ENCODE data around the gene PSMD9. TPM values are rescaled to one million over a fixed set of nuclear protein-coding genes. Genes with fewer than 3 reads are reported as not detected.

PSMD9 gene
- polyA plus RNA-seq, 1 donor, result 55.2 TPM

- no peak overlapping the region for H3K4me3 ChIP-seq (ENCODE audit: low read length)
- no peaks in the 10 kb centered on the region for H3K9me3 ChIP-seq (ENCODE audit: control insufficient read depth, low read depth, low read length)
- H3K27me3 ChIP-seq (ENCODE audit: control insufficient read depth, insufficient read depth, low read length), result no peaks in the 10 kb centered on the region
- no peaks in the 10 kb centered on the region for H3K36me3 ChIP-seq (ENCODE audit: control insufficient read depth, insufficient read depth, low read length)
- H3K4me1 ChIP-seq (ENCODE audit: control insufficient read depth, insufficient read depth, low read length), result no peaks in the 10 kb centered on the region
- H3K27ac ChIP-seq (ENCODE audit: low read length), result no peak overlapping the region
- no CpG with 5 or more reads among the region's 17 CpGs for WGBS (ENCODE audit: insufficient coverage, low lambda C conversion rate)
- no peak for DNase-seq
These were observed 45.1 kb downstream of the PSMD9 start for GRCh38 chr12:121933522-121934308.

- Histone ChIP-seq H3K27ac (ENCODE audit: low read length) (no peak overlapping the region), H3K9me3 (ENCODE audit: control insufficient read depth, low read depth, low read length) (no peaks in the 10 kb centered on the region), H3K27me3 (ENCODE audit: control insufficient read depth, insufficient read depth, low read length) (no peaks in the 10 kb centered on the region), H3K4me3 (ENCODE audit: low read length) (no peak overlapping the region), H3K36me3 (ENCODE audit: control insufficient read depth, insufficient read depth, low read length) (no peaks in the 10 kb centered on the region), H3K4me1 (ENCODE audit: control insufficient read depth, insufficient read depth, low read length) (no peaks in the 10 kb centered on the region)
- no peak for DNase-seq
- WGBS (ENCODE audit: insufficient coverage, low lambda C conversion rate), result no CpG with 5 or more reads among the region's 2 CpGs
These were observed 45.7 kb downstream of the PSMD9 start for GRCh38 chr12:121934309-121934664.

- DNase-seq, result no peak
- H3K9me3 ChIP-seq (ENCODE audit: control insufficient read depth, low read depth, low read length), result no peaks in the 10 kb centered on the region
- H3K27ac ChIP-seq (ENCODE audit: low read length), result no peak overlapping the region
- no peaks in the 10 kb centered on the region for H3K4me1 ChIP-seq (ENCODE audit: control insufficient read depth, insufficient read depth, low read length)
- no peak overlapping the region for H3K4me3 ChIP-seq (ENCODE audit: low read length)
- no peaks in the 10 kb centered on the region for H3K27me3 ChIP-seq (ENCODE audit: control insufficient read depth, insufficient read depth, low read length)
- WGBS (ENCODE audit: insufficient coverage, low lambda C conversion rate), result 100% methylated on average over 2 of the region's 7 CpGs
- no peaks in the 10 kb centered on the region for H3K36me3 ChIP-seq (ENCODE audit: control insufficient read depth, insufficient read depth, low read length)
These were observed 49.1 kb downstream of the PSMD9 start for GRCh38 chr12:121937654-121938053.

GRCh38 chr12:121939186-121939585, 50.6 kb downstream of the PSMD9 start:
- peak; percentile 46 to 68 for DNase-seq
- H3K27me3 ChIP-seq (ENCODE audit: control insufficient read depth, insufficient read depth, low read length), result no peaks in the 10 kb centered on the region
- no CpG with 5 or more reads among the region's 7 CpGs for WGBS (ENCODE audit: insufficient coverage, low lambda C conversion rate)
- no peaks in the 10 kb centered on the region for H3K9me3 ChIP-seq (ENCODE audit: control insufficient read depth, low read depth, low read length)
- no peaks in the 10 kb centered on the region for H3K36me3 ChIP-seq (ENCODE audit: control insufficient read depth, insufficient read depth, low read length)
- no peak overlapping the region for H3K4me3 ChIP-seq (ENCODE audit: low read length)
- H3K4me1 ChIP-seq (ENCODE audit: control insufficient read depth, insufficient read depth, low read length), result no peaks in the 10 kb centered on the region
- no peak overlapping the region for H3K27ac ChIP-seq (ENCODE audit: low read length)

GRCh38 chr12:121939992-121940766, 51.6 kb downstream of the PSMD9 start:
- no peak for DNase-seq
- no peaks in the 10 kb centered on the region for H3K4me1 ChIP-seq (ENCODE audit: control insufficient read depth, insufficient read depth, low read length)
- H3K4me3 ChIP-seq (ENCODE audit: low read length), result no peak overlapping the region
- no peaks in the 10 kb centered on the region for H3K27me3 ChIP-seq (ENCODE audit: control insufficient read depth, insufficient read depth, low read length)
- no peaks in the 10 kb centered on the region for H3K36me3 ChIP-seq (ENCODE audit: control insufficient read depth, insufficient read depth, low read length)
- H3K9me3 ChIP-seq (ENCODE audit: control insufficient read depth, low read depth, low read length), result no peaks in the 10 kb centered on the region
- 86% methylated on average over 1 of the region's 4 CpGs for WGBS (ENCODE audit: insufficient coverage, low lambda C conversion rate)
- H3K27ac ChIP-seq (ENCODE audit: low read length), result no peak overlapping the region

GRCh38 chr12:121942145-121942718, 53.6 kb downstream of the PSMD9 start:
- 100% methylated on average over 2 of the region's 15 CpGs for WGBS (ENCODE audit: insufficient coverage, low lambda C conversion rate)
- no peak for DNase-seq

GRCh38 chr12:121943926-121944325, 55.3 kb downstream of the PSMD9 start:
- H3K4me3 ChIP-seq (ENCODE audit: low read length), result no peak overlapping the region
- no peak for DNase-seq
- no peak overlapping the region for H3K27ac ChIP-seq (ENCODE audit: low read length)
- H3K36me3 ChIP-seq (ENCODE audit: control insufficient read depth, insufficient read depth, low read length), result no peaks in the 10 kb centered on the region
- no peaks in the 10 kb centered on the region for H3K27me3 ChIP-seq (ENCODE audit: control insufficient read depth, insufficient read depth, low read length)
- H3K9me3 ChIP-seq (ENCODE audit: control insufficient read depth, low read depth, low read length), result no peaks in the 10 kb centered on the region
- H3K4me1 ChIP-seq (ENCODE audit: control insufficient read depth, insufficient read depth, low read length), result no peaks in the 10 kb centered on the region

More at GRCh38 chr12:121942145-121942718, 53.6 kb downstream of the PSMD9 start:
- Histone ChIP-seq H3K9me3 (ENCODE audit: control insufficient read depth, low read depth, low read length) (no peaks in the 10 kb centered on the region), H3K4me3 (ENCODE audit: low read length) (no peak overlapping the region), H3K36me3 (ENCODE audit: control insufficient read depth, insufficient read depth, low read length) (no peaks in the 10 kb centered on the region), H3K27me3 (ENCODE audit: control insufficient read depth, insufficient read depth, low read length) (no peaks in the 10 kb centered on the region), H3K27ac (ENCODE audit: low read length) (no peak overlapping the region), H3K4me1 (ENCODE audit: control insufficient read depth, insufficient read depth, low read length) (no peaks in the 10 kb centered on the region)

- H3K36me3 ChIP-seq (ENCODE audit: control insufficient read depth, insufficient read depth, low read length), result no peaks in the 10 kb centered on the region
- no peak overlapping the region for H3K4me3 ChIP-seq (ENCODE audit: low read length)
- DNase-seq, result no peak
- 100% methylated on average over 1 of the region's 2 CpGs for WGBS (ENCODE audit: insufficient coverage, low lambda C conversion rate)
- no peaks in the 10 kb centered on the region for H3K4me1 ChIP-seq (ENCODE audit: control insufficient read depth, insufficient read depth, low read length)
- H3K9me3 ChIP-seq (ENCODE audit: control insufficient read depth, low read depth, low read length), result no peaks in the 10 kb centered on the region
- no peaks in the 10 kb centered on the region for H3K27me3 ChIP-seq (ENCODE audit: control insufficient read depth, insufficient read depth, low read length)
- no peak overlapping the region for H3K27ac ChIP-seq (ENCODE audit: low read length)
These were observed 57.9 kb downstream of the PSMD9 start for GRCh38 chr12:121946313-121947025.

- H3K36me3 ChIP-seq (ENCODE audit: control insufficient read depth, insufficient read depth, low read length), result no peaks in the 10 kb centered on the region
- H3K9me3 ChIP-seq (ENCODE audit: control insufficient read depth, low read depth, low read length), result no peaks in the 10 kb centered on the region
- H3K4me3 ChIP-seq (ENCODE audit: low read length), result no peak overlapping the region
- H3K27me3 ChIP-seq (ENCODE audit: control insufficient read depth, insufficient read depth, low read length), result no peaks in the 10 kb centered on the region
- H3K4me1 ChIP-seq (ENCODE audit: control insufficient read depth, insufficient read depth, low read length), result no peaks in the 10 kb centered on the region
- no peak for DNase-seq
- no CpG with 5 or more reads among the region's 2 CpGs for WGBS (ENCODE audit: insufficient coverage, low lambda C conversion rate)
- no peak overlapping the region for H3K27ac ChIP-seq (ENCODE audit: low read length)
These were observed 59.4 kb downstream of the PSMD9 start for GRCh38 chr12:121947981-121948380.

GRCh38 chr12:121949648-121950397, 61.2 kb downstream of the PSMD9 start:
- Histone ChIP-seq H3K27ac (ENCODE audit: low read length) (no peak overlapping the region), H3K27me3 (ENCODE audit: control insufficient read depth, insufficient read depth, low read length) (no peaks in the 10 kb centered on the region), H3K4me1 (ENCODE audit: control insufficient read depth, insufficient read depth, low read length) (no peaks in the 10 kb centered on the region), H3K4me3 (ENCODE audit: low read length) (no peak overlapping the region), H3K36me3 (ENCODE audit: control insufficient read depth, insufficient read depth, low read length) (no peaks in the 10 kb centered on the region), H3K9me3 (ENCODE audit: control insufficient read depth, low read depth, low read length) (no peaks in the 10 kb centered on the region)
- 50% methylated on average over 1 of the region's 4 CpGs for WGBS (ENCODE audit: insufficient coverage, low lambda C conversion rate)
- DNase-seq, result no peak

Data from large intestine (tissue), 3 donors.